Limb (tissue), 2 donors: ENCODE measurements around the gene UBE2O.
A peak's percentile ranks its signal among the peaks of the same experiment; 100 is the strongest.

Experiments used
- DNase-seq, 2 donors: peaks; one replicate each; pipeline ENCODE4 v3.0.0-alpha.2; 2016; ENCODE audit errors: extremely low spot score in 2 of 2

UBE2O gene

DNA sequence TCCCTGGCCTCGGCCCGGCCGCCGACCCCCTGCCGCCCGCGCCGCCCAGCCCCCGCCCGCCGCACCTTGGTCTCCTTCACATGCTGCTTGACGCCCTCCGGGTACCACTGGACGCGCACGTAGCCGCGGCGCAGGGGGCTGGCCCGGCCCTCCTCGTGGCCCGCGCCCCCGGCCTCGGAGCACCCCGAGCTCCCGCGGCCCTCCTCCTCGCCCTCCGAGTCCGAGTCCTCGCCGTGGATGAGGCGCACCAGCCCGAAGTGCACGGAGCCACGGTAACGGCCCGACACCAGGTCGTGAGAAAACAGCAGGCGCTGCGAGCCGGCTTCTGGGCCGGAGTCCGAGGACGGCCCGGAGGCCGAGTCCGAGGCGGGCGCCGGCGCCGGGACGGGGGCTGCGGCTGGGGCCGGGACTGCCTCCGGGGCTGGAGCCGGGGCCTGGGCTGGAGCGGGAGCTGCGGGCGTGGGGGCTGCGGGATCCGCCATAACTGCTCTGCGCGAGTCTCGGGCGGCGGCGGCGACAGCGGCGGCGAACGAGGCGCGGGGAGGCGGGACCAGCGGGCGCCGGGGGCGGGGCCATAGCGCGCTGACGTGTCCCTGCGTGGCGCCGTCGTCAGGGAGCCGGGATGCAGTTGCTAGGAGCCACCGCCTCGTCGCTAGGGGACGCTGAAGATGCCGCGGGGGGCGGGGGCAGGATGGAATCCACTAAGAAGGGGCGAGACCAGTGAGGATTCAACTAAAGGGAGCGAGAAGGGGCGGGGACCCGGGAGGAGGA, at the start of gene UBE2O:
TSS of gene UBE2O (minus strand) at position 493 of the 771 bp plus-strand sequence. CDS start at position 482, 11 bp downstream.
- DNase-seq: peak; percentile 88 to 95

DNA sequence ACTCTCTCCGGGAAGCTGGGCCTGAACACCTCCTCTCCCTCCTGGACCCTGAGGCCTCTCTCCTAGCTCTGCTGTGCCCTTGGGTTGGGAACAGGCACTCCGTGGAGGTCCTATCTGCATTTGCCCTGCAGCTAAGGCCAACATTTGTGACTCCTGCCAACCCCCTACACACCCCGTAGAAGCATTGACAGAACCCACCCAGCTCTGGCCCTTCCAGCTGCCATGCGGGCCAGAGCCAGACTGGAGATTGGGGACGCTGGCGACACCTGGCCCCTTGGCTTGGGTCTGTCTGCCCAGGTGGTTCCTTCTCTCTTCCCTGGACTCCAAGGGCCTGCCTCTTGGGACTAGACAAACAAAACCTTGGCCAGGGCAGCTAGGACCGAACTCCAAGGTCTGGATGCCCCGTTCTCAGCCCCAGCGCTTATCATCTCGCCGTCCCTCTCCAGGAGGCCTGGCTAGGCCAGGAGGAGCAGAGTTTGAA, 48.9 kb upstream of the UBE2O start:
- no peak for DNase-seq

DNA sequence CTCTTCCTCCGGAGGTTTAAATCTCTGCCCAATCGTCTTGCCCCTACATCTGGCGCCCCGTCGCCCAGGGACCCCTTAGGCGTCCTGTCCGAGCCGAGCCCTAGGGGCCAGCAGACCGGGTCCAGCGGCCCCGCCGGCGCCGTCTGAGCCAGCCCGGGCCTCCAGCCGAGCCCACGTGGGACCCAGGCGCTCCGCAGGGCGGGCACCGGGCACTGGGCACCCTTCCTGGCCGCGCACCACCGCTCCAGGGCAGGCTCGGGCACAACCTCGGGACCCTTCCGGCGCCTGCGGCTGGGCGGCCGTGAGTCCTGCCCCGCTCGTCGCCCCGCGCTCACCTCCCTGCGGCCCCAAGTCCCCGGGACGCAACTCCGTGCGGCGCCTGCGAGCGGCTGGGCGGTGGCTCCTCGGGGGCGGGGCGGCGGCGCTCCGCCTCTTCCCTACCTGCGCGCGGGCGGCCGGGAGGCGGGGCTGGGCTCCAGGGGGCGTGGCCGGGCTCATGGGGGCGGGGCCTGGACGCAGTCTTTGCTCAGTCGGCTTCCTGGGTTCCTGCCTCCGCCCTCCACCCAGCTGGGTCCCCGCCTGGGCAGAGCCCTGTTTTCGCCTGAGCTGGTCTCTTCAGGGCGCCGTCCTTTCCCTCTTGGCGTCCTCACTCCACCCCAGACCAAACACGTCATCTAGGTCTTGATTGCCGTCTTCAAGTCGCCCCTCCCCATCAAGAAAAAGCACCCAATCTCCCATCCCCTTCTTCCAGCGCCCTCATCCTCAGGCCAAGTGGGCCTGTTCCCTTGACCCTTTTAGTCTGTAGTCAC, 48.3 kb upstream of the UBE2O start, which contains the start of gene RHBDF2:
TSS of gene RHBDF2 (minus strand) at position 406 of the 809 bp plus-strand sequence. CDS start 19,899 bp downstream, outside the sequence.
- peak; percentile 27 to 87 for DNase-seq

GRCh38 chr17:76500747-76501017, 47.7 kb upstream of the UBE2O start:
- no peak for DNase-seq

- no peak for DNase-seq
Measured at GRCh38 chr17:76500074-76500746, 47.3 kb upstream of the UBE2O start.

GRCh38 chr17:76499267-76499667, 46.3 kb upstream of the UBE2O start:
- DNase-seq: no peak

- DNase-seq: no peak
Measured at GRCh38 chr17:76498876-76499251, 45.9 kb upstream of the UBE2O start.

DNA sequence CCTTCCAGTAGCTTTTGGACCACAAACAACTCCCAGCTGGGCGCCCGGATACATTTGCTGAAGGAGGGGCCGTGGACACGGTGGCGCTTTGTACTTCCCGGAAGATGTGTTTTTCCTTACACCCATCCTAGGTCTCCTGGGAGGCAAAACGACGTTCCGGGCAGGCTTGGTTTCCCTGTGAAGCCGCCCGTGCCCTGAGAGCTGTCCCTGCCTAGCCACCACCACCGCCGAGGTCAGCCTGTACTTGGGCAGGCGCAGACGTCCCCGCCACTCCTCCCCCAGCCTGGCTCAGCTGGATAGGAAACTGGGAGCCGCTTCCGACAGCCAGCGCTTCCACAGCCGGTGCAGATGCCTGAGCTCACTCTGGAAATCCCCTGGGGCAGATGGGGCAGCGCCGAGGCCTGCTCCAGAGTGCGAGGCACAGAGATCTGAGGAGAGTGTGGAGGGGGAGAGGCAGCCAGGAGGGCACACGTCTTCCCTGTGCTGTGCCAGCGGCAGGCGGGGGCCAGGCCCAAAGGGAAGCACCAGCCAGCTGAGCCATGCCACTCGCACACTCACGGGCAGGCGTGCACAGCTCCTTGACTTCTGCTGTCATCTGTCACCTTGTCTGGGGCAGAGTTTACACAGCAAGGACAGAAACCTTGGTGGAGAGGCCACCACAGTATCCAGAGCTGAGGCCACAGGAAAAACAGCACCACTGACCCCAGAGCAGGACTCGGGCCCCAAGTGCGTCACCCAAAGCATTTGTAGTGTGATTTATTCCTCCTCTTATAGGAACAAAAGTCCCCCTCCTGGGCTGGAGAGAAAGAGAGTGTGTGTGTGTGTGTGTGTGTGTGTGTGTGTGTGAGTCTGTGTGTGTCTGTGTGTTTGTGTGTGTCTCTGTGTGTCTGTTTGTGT, 45.3 kb upstream of the UBE2O start:
- DNase-seq: peak in 1 of 2 donors; percentile 77

GRCh38 chr17:76497699-76497978, 44.7 kb upstream of the UBE2O start:
- DNase-seq: no peak

DNA sequence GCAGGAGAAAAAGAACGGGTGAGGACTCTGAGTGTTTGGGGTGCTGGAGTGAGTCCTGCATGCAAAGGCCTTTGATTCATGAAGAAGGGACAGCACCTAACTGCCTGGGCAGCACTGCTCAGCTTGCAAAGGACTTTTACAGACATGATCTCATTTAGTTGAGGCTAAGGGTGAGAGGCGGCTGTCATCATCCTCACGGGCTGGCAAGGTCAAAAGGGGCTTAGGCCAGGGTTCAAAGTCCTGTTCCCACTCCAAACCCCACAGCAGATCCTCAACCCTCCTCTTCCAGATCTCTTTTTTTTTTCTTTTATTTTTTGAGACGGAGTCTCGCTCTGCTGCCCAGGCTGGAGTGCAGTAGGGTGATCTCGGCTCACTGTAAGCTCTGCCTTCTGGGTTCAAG, 43.5 kb upstream of the UBE2O start:
- DNase-seq: no peak

- DNase-seq: no peak
Measured at GRCh38 chr17:76495663-76496400, 42.9 kb upstream of the UBE2O start.

DNA sequence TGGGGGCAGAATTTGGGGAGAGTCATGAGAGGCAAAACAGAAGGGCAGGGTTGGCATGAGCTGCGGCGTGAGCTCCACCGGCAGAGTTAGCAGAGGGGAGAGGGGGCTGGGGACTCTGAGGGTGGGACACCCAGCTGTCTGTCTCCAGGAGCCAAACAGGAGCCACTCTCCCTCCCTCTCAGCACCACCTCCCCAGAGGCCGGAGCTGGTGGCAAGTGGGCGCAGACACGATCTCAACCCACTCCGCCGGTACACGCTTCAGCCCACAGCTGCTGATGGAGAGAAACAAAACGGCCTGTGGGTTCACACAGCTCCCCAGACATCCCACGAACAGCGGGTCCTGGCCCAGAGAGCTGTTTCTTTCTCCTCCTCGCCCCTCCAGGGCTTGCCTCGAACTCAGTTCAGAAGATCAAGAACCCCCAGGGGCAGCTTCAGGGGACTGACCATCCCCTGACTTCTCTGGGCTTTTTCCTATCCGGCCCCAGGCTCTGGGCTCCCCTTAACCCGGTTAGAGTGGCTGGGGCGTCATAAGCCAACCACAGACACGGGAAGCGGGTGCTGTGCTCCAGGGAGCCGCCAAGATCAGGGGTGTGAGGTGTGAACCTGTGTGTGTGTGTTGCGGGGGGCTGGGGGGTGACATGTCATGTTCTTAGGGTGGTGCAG, 40.7 kb upstream of the UBE2O start:
- DNase-seq: no peak

- peak in 1 of 2 donors; percentile 18 for DNase-seq
Measured at GRCh38 chr17:76492989-76493501, 40.1 kb upstream of the UBE2O start.

GRCh38 chr17:76492123-76492988, 39.4 kb upstream of the UBE2O start:
- DNase-seq: no peak

- no peak for DNase-seq
Measured at GRCh38 chr17:76491271-76492122, 38.5 kb upstream of the UBE2O start.

- no peak for DNase-seq
Measured at GRCh38 chr17:76490112-76490710, 37.3 kb upstream of the UBE2O start.

GRCh38 chr17:76487451-76488192, 34.7 kb upstream of the UBE2O start:
- DNase-seq: no peak
